ENCODE results near the gene RUNX1.

GRCh38 chr21:34836933-34837505 is 212.1 kb downstream of the RUNX1 start:
- no peak for TF ChIP-seq POLR2AphosphoS5 (IDR thresholded peaks at IDR 0.05; ENCODE audit: insufficient read depth in 1 of 2, low read depth in 1 of 2)
- no peak for TF ChIP-seq CTCF (IDR thresholded peaks at IDR 0.05)
- no peak for TF ChIP-seq POLR2A (IDR thresholded peaks at IDR 0.05)

Data from vagina (tissue), 2 donors.